Measurements from ENCODE around the gene LLCFC1. TPM values are rescaled to one million over a fixed set of nuclear protein-coding genes. Genes with fewer than 3 reads are reported as not detected.

The LLCFC1 gene
- polyA plus RNA-seq, 12 donors = 0.21 to 0.70 (median 0.52) TPM; not detected in 5

GRCh38 chr7:142984297-142984696, 45.0 kb downstream of the LLCFC1 start:
- no peak for DNase-seq

Other genes starting within 250 kb of the LLCFC1 start
- gene PRSS1, start 190.0 kb upstream of the LLCFC1 start, polyA plus RNA-seq (ENCODE audit: insufficient read length in 12 of 12) = under 1 TPM in 1 of 12 donors, not detected in 11; 0.18 TPM
- under 1 TPM in 1 of 12 donors, not detected in 11; 0.28 TPM for gene PRSS2, start 168.5 kb upstream of the LLCFC1 start, polyA plus RNA-seq (ENCODE audit: insufficient read length in 12 of 12)
- 10 to 100 TPM in 3 of 12 donors, 1 to 10 TPM in 8, not detected in 1; 2.1 to 34.3 (median 5.1) TPM for gene EPHB6, start 84.4 kb upstream of the LLCFC1 start, polyA plus RNA-seq (ENCODE audit: insufficient read length in 12 of 12)
- 1 to 10 TPM in 1 of 12 donors, under 1 TPM in 9, not detected in 2; 0.09 to 1.8 (median 0.18) TPM for gene TRPV6, start 53.7 kb upstream of the LLCFC1 start, polyA plus RNA-seq (ENCODE audit: insufficient read length in 12 of 12)
- under 1 TPM in 6 of 12 donors, not detected in 6; 0.05 to 0.18 (median 0.10) TPM for gene TRPV5, start 5.7 kb upstream of the LLCFC1 start, polyA plus RNA-seq (ENCODE audit: insufficient read length in 12 of 12)
- 1 to 10 TPM in 9 of 12 donors, under 1 TPM in 1, not detected in 2; 0.54 to 3.2 (median 1.6) TPM for gene KEL, start 22.9 kb downstream of the LLCFC1 start, polyA plus RNA-seq (ENCODE audit: insufficient read length in 12 of 12)
- gene OR9A2, start 87.6 kb downstream of the LLCFC1 start, polyA plus RNA-seq (ENCODE audit: insufficient read length in 12 of 12) = not detected
- not detected for gene OR6V1, start 112.9 kb downstream of the LLCFC1 start, polyA plus RNA-seq (ENCODE audit: insufficient read length in 12 of 12)
- not detected for gene PIP, start 192.6 kb downstream of the LLCFC1 start, polyA plus RNA-seq (ENCODE audit: insufficient read length in 12 of 12)
- not detected for gene TAS2R39, start 243.9 kb downstream of the LLCFC1 start, polyA plus RNA-seq (ENCODE audit: insufficient read length in 12 of 12)